EL (cell line): Measurements from ENCODE around the gene TBC1D5.
"Not testable (repeated sequence)": the region's sequence is repeated elsewhere in the genome, so short reads cannot be mapped to it uniquely, and the experiment has no call there.

Experiments
- DNase-seq: peaks from one replicate; pipeline ENCODE4 v3.0.0-alpha.2; 2016

TBC1D5 gene

GRCh38 chr3:17532446-17532845, 210.0 kb downstream of the TBC1D5 start:
- not testable (repeated sequence) for DNase-seq

GRCh38 chr3:17529677-17530076, 212.8 kb downstream of the TBC1D5 start:
- DNase-seq, result no peak

- DNase-seq, result no peak
These were observed 224.0 kb downstream of the TBC1D5 start for GRCh38 chr3:17518189-17519059.

GRCh38 chr3:17515445-17516234, 226.8 kb downstream of the TBC1D5 start:
- DNase-seq, result no peak

- DNase-seq, result no peak
These were observed 227.8 kb downstream of the TBC1D5 start for GRCh38 chr3:17514597-17514996.

- no peak for DNase-seq
These were observed 232.2 kb downstream of the TBC1D5 start for GRCh38 chr3:17510265-17510664.

- DNase-seq, result no peak
These were observed 234.2 kb downstream of the TBC1D5 start for GRCh38 chr3:17508180-17508752.

- DNase-seq, result no peak
These were observed 235.0 kb downstream of the TBC1D5 start for GRCh38 chr3:17507480-17507879.

- DNase-seq, result peak; percentile 39
These were observed 236.6 kb downstream of the TBC1D5 start for GRCh38 chr3:17505856-17506255.

GRCh38 chr3:17501745-17502144, 240.7 kb downstream of the TBC1D5 start:
- DNase-seq, result no peak

GRCh38 chr3:17500618-17501017, 241.8 kb downstream of the TBC1D5 start:
- DNase-seq, result peak; percentile 38

GRCh38 chr3:17494117-17494809, 248.2 kb downstream of the TBC1D5 start:
- DNase-seq, result no peak

- peak; percentile 84 for DNase-seq
These were observed 250.8 kb downstream of the TBC1D5 start for GRCh38 chr3:17491601-17492000.

GRCh38 chr3:17491190-17491589, 251.2 kb downstream of the TBC1D5 start:
- DNase-seq, result not testable (repeated sequence)

- DNase-seq, result peak; percentile 53
These were observed 253.3 kb downstream of the TBC1D5 start for GRCh38 chr3:17489139-17489538.

GRCh38 chr3:17481116-17481515, 261.3 kb downstream of the TBC1D5 start:
- DNase-seq, result no peak

GRCh38 chr3:17479681-17480405, 262.6 kb downstream of the TBC1D5 start:
- no peak for DNase-seq

- peak; percentile 61 for DNase-seq
These were observed 263.8 kb downstream of the TBC1D5 start for GRCh38 chr3:17478673-17479072.

GRCh38 chr3:17473761-17474160, 268.7 kb downstream of the TBC1D5 start:
- peak; percentile 13 for DNase-seq

GRCh38 chr3:17469954-17470353, 272.5 kb downstream of the TBC1D5 start:
- no peak for DNase-seq

GRCh38 chr3:17469520-17469919, 272.9 kb downstream of the TBC1D5 start:
- DNase-seq, result peak; percentile 36

- peak; percentile 74 for DNase-seq
These were observed 276.4 kb downstream of the TBC1D5 start for GRCh38 chr3:17466028-17466427.
